C4-2B (cell line): ENCODE data around the gene BLACAT1.

Source experiments
- CTCF ChIP-seq: fragments of 450-650 bp; conservative IDR thresholded peaks from 2 replicates; pipeline ENCODE4 v1.5.1; 2017; ENCODE audit warnings: mild to moderate bottlenecking
- ZFX ChIP-seq: fragments of 450-650 bp; IDR thresholded peaks from 2 replicates; pipeline ENCODE4 v1.6.1; 2017

GRCh38 chr1:205455581-205456382 lies at the start of gene BLACAT1:
- TF ChIP-seq CTCF (no peak), ZFX (no peak)
